ENCODE results near the gene DCST1. TPM values are rescaled to one million over a fixed set of nuclear protein-coding genes. Genes with fewer than 3 reads are reported as not detected.

Gene DCST1
- total and polyA plus RNA-seq, 2 donors (not counting 1 experiment from before 2014, with no cell fraction given), result not detected

DNA sequence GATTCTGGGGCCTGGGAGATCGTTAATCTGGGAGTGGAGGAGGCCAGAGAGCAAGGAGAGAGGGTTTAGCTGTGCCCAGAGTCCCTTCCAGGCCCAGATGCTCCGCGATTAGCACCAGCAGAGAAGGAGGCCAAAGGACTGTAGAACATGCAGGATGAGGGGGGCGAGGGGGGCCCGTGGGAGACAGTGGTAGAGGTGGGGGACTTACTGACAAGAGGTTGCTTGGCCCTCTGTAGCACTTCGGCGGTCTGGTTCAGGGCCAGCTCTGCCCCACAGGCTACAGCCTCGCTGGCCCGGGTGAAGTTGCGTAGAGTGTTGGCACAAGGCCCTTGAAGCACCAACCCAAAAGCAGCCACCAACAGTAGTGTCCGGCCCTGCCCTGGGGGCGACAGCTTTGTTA is 738 bp upstream of the DCST1 start:
- Histone ChIP-seq H3K36me3 (ENCODE audit: control insufficient read depth, insufficient read depth, low read length) (no peaks in the 10 kb centered on the region), H3K4me3 (replicated peaks in 1 of 4; ENCODE audit: control extremely low read depth in 1 of 4, insufficient read depth in 1 of 4, low read depth in 3 of 4, low read length in 4 of 4) (no peak overlapping the region), H3K27me3 (ENCODE audit: control insufficient read depth, insufficient read depth, low read length) (peaks cover 5% of the 10 kb centered on the region), H4K20me1 (ENCODE audit: control insufficient read depth, extremely low read depth, insufficient read depth, low read length) (no peaks in the 10 kb centered on the region), H3K79me2 (ENCODE audit: control insufficient read depth, insufficient read depth, low read length) (no peaks in the 10 kb centered on the region), H3K9me3 (ENCODE audit: control insufficient read depth, insufficient read depth, low read depth, low read length) (no peaks in the 10 kb centered on the region), H3K9ac (ENCODE audit: insufficient read depth, low read length) (no peak overlapping the region), H3K4me1 (ENCODE audit: control insufficient read depth, extremely low read depth, insufficient read depth, low read length) (no peaks in the 10 kb centered on the region), H3K4me2 (ENCODE audit: extremely low read depth, insufficient read depth, low read length) (no peak overlapping the region), H2AFZ (ENCODE audit: low read length) (no peak overlapping the region), H3K27ac (ENCODE audit: insufficient read depth, low read length) (no peak overlapping the region)
- DNase-seq (ENCODE audit: low read depth in 2 of 2), result no peak
- TF ChIP-seq EZH2 (IDR thresholded peaks at IDR 0.05; ENCODE audit: low read length, missing control alignments) (no peak), CTCF (conservative IDR thresholded peaks at IDR 0.05 in 1 of 2, IDR thresholded peaks at IDR 0.05 in 1 of 2; ENCODE audit: low read depth in 1 of 2, low read length in 2 of 2) (no peak)

DNA sequence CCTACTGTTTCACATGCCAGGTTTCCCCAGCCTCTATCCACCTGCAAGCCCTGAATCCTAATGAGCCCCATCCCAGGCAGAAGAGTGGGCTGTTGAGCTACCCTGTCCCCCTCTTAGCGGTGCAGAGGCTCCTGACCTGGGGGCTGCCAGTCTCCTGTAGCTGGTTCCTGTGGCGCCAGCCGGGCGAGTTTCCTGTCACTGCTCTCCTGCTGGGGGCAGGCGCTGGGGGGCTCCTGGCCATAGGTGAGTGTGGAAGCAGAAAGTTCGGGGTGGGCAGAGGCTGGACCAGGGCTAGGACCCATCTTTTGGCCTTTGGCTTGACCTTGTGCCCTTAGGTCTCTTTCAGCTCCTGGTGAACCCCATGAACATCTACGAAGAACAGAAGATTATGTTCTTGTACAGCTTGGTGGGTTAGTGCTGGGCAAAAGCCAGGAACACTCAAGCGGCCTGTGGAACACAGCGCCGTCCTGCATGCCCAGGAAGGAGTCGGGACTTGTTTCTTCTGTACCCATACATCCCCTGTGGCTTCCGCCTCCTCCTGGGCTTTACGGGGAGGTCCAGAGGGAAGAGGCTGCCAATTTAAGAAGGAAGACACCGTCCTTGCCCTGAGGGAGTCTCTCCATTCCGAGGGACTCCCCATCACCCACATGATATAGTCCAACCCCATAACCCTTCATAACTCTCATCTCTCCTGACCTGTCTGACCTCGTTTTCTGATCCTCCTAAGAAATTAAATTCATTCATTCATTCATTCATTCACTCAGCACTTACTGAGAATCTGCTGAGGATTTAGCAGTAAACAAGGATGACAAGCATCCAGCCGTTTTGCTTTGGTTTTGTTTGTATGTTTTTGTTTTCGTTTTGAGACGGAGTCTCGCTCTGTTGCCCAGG is 939 bp downstream of the DCST1 start:
- no peak overlapping the region for H3K9ac ChIP-seq (ENCODE audit: insufficient read depth, low read length)
- H3K4me3 ChIP-seq (replicated peaks in 1 of 4; ENCODE audit: control extremely low read depth in 1 of 4, insufficient read depth in 1 of 4, low read depth in 3 of 4, low read length in 4 of 4), result no peak overlapping the region
- H3K79me2 ChIP-seq (ENCODE audit: control insufficient read depth, insufficient read depth, low read length), result no peaks in the 10 kb centered on the region
- H4K20me1 ChIP-seq (ENCODE audit: control insufficient read depth, extremely low read depth, insufficient read depth, low read length), result no peaks in the 10 kb centered on the region
- TF ChIP-seq EZH2 (IDR thresholded peaks at IDR 0.05; ENCODE audit: low read length, missing control alignments) (no peak), CTCF (conservative IDR thresholded peaks at IDR 0.05 in 1 of 2, IDR thresholded peaks at IDR 0.05 in 1 of 2; ENCODE audit: low read depth in 1 of 2, low read length in 2 of 2) (no peak)
- H3K4me2 ChIP-seq (ENCODE audit: extremely low read depth, insufficient read depth, low read length), result no peak overlapping the region
- no peaks in the 10 kb centered on the region for H3K9me3 ChIP-seq (ENCODE audit: control insufficient read depth, insufficient read depth, low read depth, low read length)
- H2AFZ ChIP-seq (ENCODE audit: low read length), result no peak overlapping the region
- no peak overlapping the region for H3K27ac ChIP-seq (ENCODE audit: insufficient read depth, low read length)
- no peaks in the 10 kb centered on the region for H3K4me1 ChIP-seq (ENCODE audit: control insufficient read depth, extremely low read depth, insufficient read depth, low read length)
- no peak for DNase-seq (ENCODE audit: low read depth in 2 of 2)
- no peaks in the 10 kb centered on the region for H3K36me3 ChIP-seq (ENCODE audit: control insufficient read depth, insufficient read depth, low read length)
- H3K27me3 ChIP-seq (ENCODE audit: control insufficient read depth, insufficient read depth, low read length), result peaks cover 8% of the 10 kb centered on the region

- H3K9me3 ChIP-seq (ENCODE audit: control insufficient read depth, insufficient read depth, low read depth, low read length), result no peaks in the 10 kb centered on the region
- H4K20me1 ChIP-seq (ENCODE audit: control insufficient read depth, extremely low read depth, insufficient read depth, low read length), result no peaks in the 10 kb centered on the region
- H3K4me2 ChIP-seq (ENCODE audit: extremely low read depth, insufficient read depth, low read length), result no peak overlapping the region
- H3K27ac ChIP-seq (ENCODE audit: insufficient read depth, low read length), result no peak overlapping the region
- no peak overlapping the region for H2AFZ ChIP-seq (ENCODE audit: low read length)
- peaks cover 9% of the 10 kb centered on the region for H3K27me3 ChIP-seq (ENCODE audit: control insufficient read depth, insufficient read depth, low read length)
- no peak overlapping the region for H3K9ac ChIP-seq (ENCODE audit: insufficient read depth, low read length)
- TF ChIP-seq CTCF (conservative IDR thresholded peaks at IDR 0.05 in 1 of 2, IDR thresholded peaks at IDR 0.05 in 1 of 2; ENCODE audit: low read depth in 1 of 2, low read length in 2 of 2), result no peak
- no peak for TF ChIP-seq EZH2 (IDR thresholded peaks at IDR 0.05; ENCODE audit: low read length, missing control alignments)
- no peaks in the 10 kb centered on the region for H3K4me1 ChIP-seq (ENCODE audit: control insufficient read depth, extremely low read depth, insufficient read depth, low read length)
- no peak overlapping the region for H3K4me3 ChIP-seq (replicated peaks in 1 of 4; ENCODE audit: control extremely low read depth in 1 of 4, insufficient read depth in 1 of 4, low read depth in 3 of 4, low read length in 4 of 4)
- no peak for DNase-seq (ENCODE audit: low read depth in 2 of 2)
- no peaks in the 10 kb centered on the region for H3K79me2 ChIP-seq (ENCODE audit: control insufficient read depth, insufficient read depth, low read length)
- no peaks in the 10 kb centered on the region for H3K36me3 ChIP-seq (ENCODE audit: control insufficient read depth, insufficient read depth, low read length)
Measured at GRCh38 chr1:155035936-155036335, 2.3 kb downstream of the DCST1 start.
